Stimulated activated effector memory CD8-positive, alpha-beta T cell treated with anti-CD3 and anti-CD28 coated beads, Interleukin-12 subunit alpha, Interleukin-12 subunit beta, amount 100 ng/mL, for 72 hours (primary cell): ENCODE results near the gene CDH13.

Experiments used
- ATAC-seq: fragments of 150-1000 bp; cut with Tn5 transposase; 2 replicates; pipeline ENCODE4 v1.10.0; 2021
- DNase-seq, 2 donors: peaks; one replicate each; pipeline ENCODE4 v3.0.0; 2021 to 2022; ENCODE audit warnings: low spot score in 2 of 2
- H3K27ac Mint-ChIP-seq: one replicate; pipeline ENCODE4 v1.8.0; 2022; ENCODE audit warnings: mild to moderate bottlenecking, mixed read lengths
- H3K36me3 Mint-ChIP-seq: one replicate; pipeline ENCODE4 v1.8.0; 2022; ENCODE audit warnings: mild to moderate bottlenecking, mixed read lengths
- H3K4me1 Mint-ChIP-seq: one replicate; pipeline ENCODE4 v1.8.0; 2022; ENCODE audit warnings: mixed read lengths
- H3K4me3 Mint-ChIP-seq: one replicate; pipeline ENCODE4 v1.8.0; 2022; ENCODE audit warnings: mild to moderate bottlenecking, mixed read lengths
- H3K9me3 Mint-ChIP-seq: one replicate; pipeline ENCODE4 v1.8.0; 2022; ENCODE audit warnings: mixed read lengths

The CDH13 gene

DNA sequence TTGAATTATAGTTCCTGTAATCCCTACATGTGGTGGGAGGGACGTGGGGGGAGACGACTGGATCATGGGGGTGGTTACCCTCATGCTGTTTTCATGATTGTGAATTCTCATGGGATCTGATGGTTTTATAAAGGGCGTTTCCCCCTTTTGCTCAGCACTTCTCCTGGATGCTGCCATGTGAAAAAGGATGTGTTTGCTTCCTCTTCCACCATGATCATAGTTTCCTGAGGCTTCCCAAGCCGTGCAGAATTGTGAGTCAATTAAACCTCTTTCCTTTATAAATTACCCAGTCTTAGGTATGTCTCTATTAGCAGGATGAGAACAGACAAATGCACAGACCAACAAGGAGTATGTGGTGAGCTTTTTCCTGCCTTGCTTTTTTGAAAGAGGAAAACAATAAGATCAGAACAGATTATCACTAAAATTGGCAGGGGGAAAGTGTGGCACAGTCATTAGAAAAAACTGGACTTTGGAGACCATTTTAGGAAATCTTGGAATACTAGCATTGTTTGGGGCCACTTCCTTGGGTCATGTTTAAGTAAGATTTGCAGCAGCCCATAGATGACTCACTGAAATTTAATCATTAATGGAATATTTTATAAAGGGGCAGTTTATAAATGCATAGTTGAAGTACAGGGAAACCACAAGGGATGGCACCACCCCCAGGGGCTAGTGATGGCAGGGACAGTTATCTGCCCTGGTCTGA, 352.8 kb downstream of the CDH13 start:
- no peaks in the 10 kb centered on the region for H3K36me3 Mint-ChIP-seq
- ATAC-seq (no peak), DNase-seq (no peak)
- H3K4me1 Mint-ChIP-seq, result no peaks in the 10 kb centered on the region
- H3K27ac Mint-ChIP-seq, result no peak overlapping the region
- H3K4me3 Mint-ChIP-seq, result no peak overlapping the region
- H3K9me3 Mint-ChIP-seq, result peaks cover 8% of the 10 kb centered on the region

DNA sequence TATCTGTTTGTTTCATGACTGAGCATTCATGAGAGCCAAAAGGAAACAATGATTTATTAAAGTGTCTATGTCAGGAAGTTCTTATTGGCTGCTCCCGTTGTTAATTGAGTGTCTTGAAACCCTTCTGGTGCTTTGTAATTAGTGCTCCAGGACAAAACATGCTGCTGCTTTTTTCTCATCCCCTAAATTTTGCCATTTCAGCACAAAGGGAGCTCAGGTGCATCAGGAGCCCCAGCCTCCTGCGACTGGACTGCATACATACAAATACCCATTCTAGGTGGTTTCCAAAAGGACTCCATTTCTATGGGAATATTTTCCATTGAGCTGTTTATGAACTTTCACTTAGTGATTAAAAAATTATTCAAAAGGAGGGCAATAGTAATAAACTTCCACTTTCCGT, 354.0 kb downstream of the CDH13 start:
- Mint-ChIP-seq H3K27ac (no peak overlapping the region), H3K4me3 (no peak overlapping the region), H3K9me3 (peaks cover 8% of the 10 kb centered on the region), H3K36me3 (no peaks in the 10 kb centered on the region), H3K4me1 (no peaks in the 10 kb centered on the region)
- ATAC-seq, result no peak
- no peak for DNase-seq

DNA sequence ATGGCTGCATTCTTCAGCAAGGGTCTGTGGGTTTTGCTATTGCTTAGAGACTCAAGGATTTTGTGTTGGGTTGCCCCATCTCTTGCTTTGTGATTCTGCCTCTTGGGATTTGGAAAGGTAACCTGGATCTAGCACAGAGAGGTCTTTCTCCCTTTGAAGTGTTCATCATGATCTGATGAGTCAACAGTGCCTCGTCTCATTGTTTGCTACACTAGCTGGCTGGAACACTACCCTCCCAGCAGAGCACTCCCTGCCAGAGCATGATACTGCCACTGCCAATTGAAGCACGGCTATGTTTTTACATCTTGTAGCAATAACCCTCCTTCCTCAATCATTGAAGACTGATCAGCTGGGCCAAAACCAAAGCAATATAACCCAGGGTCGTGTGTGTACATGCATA, 361.0 kb downstream of the CDH13 start:
- Mint-ChIP-seq H3K4me3 (no peak overlapping the region), H3K36me3 (no peaks in the 10 kb centered on the region), H3K9me3 (no peaks in the 10 kb centered on the region), H3K4me1 (no peaks in the 10 kb centered on the region), H3K27ac (no peak overlapping the region)
- DNase-seq (no peak), ATAC-seq (no peak)

DNA sequence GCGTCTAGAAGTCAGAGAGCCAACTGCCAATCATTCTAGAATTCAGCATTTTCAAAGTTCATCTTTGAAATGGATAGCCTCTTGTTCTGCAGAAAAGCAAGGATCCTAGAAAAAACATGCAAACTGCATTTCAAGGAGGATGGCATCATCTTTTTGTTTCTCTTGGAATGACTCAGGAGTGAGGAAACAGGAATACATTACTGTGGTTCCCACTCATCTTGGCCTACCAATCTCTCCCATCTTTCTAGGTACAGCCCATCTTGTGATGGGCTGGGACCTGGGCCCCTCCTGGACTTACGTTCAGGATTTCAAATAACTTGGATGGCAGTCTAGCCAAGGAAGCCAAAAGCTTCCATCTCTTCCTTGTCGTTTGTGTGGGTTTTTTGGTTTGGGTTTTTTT, 363.4 kb downstream of the CDH13 start:
- no peak for DNase-seq
- Mint-ChIP-seq H3K4me1 (no peaks in the 10 kb centered on the region), H3K9me3 (no peaks in the 10 kb centered on the region)

DNA sequence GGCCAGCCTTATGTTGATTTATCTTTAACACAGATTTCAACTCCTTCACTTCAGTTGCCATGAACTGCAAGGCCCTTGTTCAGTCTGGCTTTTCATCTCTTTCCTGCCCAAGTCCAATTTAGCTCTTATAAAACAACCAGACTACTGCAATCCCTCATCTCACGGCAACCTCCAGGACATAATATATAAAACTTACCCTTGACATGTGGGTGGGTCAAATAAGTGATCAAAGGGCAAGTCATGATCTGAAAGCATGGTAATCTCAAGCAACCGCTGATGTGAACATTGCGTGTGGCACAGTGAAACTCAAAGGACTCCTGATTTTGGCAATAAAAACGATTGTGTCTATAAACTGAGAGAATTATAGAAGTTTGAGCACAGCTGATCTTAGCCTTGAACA, 364.6 kb downstream of the CDH13 start:
- Mint-ChIP-seq H3K9me3 (no peaks in the 10 kb centered on the region), H3K27ac (no peak overlapping the region), H3K4me3 (no peak overlapping the region), H3K4me1 (no peaks in the 10 kb centered on the region), H3K36me3 (no peaks in the 10 kb centered on the region)
- ATAC-seq (no peak), DNase-seq (no peak)

More for the DNA sequence above, 363.4 kb downstream of the CDH13 start:
- Mint-ChIP-seq H3K36me3 (no peaks in the 10 kb centered on the region), H3K4me3 (no peak overlapping the region), H3K27ac (no peak overlapping the region)
- no peak for ATAC-seq

DNA sequence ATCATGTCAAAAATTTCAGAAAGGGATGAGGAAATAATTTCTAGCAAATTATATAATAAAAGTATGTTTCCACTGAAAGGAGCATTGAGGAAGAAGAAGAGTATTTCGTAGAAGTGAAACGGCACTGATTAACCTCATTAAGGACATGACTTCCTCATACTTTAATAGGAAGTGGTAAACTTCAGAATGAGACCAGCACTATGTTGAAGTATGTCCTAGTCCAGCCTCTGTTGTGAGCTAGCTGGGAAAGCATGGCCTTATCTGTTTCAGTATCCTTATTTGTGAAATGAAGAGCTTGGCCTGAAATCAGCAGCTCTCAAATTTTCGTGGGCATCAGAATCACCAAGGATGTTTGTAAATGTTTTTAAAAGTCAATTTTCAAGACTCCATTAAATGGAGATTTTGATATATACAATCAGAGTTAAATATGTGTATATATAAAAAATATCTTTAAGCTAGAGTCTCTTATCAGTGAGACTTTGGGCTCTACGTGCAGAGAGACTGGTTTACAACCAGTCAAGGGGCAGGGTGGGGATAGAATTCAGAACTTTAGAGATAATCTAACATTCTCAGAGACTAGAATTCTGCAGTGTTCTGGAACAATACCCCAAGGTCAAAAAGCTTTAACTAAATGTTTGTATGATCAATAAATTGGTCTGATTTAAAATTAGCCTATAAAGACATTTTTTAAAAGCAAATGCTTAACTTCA, 365.4 kb downstream of the CDH13 start:
- Mint-ChIP-seq H3K9me3 (no peaks in the 10 kb centered on the region), H3K36me3 (no peaks in the 10 kb centered on the region), H3K4me3 (no peak overlapping the region), H3K27ac (no peak overlapping the region), H3K4me1 (no peaks in the 10 kb centered on the region)
- DNase-seq (no peak), ATAC-seq (no peak)

DNA sequence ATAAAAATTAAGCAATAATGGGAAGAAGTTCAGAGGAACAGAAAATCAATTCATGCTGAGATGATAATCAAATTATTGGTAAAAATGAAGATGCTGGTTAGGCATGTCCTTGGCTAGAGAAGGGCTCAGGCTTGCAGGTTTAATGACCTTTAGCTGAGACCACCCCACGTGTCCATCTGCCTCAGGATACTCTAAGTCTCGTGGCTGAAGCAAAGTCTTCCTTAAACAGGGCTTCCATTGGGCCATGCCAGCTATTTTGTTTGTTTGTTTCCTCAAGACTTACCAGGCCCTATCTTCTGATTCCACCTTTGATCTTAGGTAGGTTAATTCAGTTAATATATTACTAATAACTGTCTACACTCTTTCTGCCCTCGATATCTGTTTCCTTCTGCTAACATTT, 366.0 kb downstream of the CDH13 start:
- Mint-ChIP-seq H3K36me3 (no peaks in the 10 kb centered on the region), H3K4me3 (no peak overlapping the region)
- no peak for ATAC-seq

DNA sequence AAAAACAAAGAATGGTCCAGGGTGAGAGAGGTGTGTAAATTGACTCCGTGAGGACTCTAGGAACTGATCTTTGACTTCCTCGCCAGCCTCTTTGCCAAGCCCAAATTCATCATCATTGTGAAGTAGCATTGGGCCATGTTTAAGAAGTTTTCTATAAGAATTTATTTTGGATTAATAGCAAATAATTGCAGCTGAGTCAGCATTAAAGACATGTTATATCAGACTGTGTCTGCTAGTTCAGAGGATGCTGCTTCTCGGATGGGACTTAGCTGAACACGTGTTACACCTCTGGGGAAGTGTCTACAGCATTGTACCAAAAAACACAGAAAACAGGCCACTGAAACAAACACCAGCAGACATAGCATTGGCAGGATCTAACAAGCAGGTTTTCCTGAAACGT, 366.6 kb downstream of the CDH13 start:
- H3K4me3 Mint-ChIP-seq, result no peak overlapping the region
- ATAC-seq (no peak), DNase-seq (no peak)

More for the DNA sequence above, 366.0 kb downstream of the CDH13 start:
- no peak overlapping the region for H3K27ac Mint-ChIP-seq
- no peak for DNase-seq
- H3K4me1 Mint-ChIP-seq, result no peaks in the 10 kb centered on the region
- no peaks in the 10 kb centered on the region for H3K9me3 Mint-ChIP-seq

DNA sequence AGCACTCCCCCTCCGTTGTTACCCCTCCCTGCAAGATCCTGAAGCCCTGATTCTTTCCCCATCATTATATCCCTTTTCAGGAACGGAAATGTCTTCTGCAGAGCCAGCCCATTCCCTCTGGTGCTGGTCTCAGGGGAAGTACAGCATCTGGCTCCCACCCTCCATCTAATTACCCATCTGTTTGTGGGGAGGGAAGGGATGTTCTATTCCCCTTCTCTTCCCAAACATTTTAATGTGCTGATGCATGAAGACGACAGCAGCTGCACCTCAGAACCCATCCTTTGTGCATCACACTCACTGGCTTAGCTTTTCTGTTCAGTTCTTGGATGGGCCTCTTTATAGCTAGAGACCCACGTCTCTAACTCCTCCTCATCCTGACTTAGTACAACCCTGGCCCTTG, 367.2 kb downstream of the CDH13 start:
- Mint-ChIP-seq H3K4me1 (no peaks in the 10 kb centered on the region), H3K36me3 (no peaks in the 10 kb centered on the region), H3K9me3 (no peaks in the 10 kb centered on the region), H3K27ac (no peak overlapping the region), H3K4me3 (no peak overlapping the region)
- ATAC-seq (no peak), DNase-seq (no peak)

More for the DNA sequence above, 366.6 kb downstream of the CDH13 start:
- Mint-ChIP-seq H3K9me3 (no peaks in the 10 kb centered on the region), H3K27ac (no peak overlapping the region), H3K4me1 (no peaks in the 10 kb centered on the region), H3K36me3 (no peaks in the 10 kb centered on the region)

DNA sequence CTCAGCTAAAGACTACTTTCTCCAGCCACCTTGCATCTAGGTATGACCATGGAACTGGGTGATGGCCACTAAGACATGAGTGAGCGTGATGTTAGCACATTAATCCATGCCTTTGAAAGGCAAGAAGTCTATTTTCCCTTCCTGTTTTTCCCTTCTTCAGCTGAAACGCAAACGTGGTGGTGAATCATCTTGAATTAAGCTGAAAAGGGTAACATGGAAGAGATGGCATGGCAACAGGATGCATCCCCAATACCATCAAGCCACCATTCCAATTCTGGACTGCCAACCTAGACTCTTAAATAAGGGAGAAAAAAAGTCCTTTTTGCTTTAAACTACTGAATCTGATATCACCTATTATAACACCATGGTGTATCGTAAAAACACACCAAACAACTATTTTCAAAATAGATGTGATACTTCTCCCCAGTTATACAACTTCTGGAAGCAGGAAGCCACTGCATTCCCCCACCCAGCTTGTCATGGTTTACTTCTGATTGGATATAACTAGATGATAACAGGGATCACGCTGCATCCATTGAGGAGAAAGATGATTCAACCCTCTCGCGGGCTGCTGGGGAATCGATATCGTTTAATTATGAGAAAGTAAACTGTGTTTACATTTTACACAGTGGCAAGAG, 368.6 kb downstream of the CDH13 start:
- H3K36me3 Mint-ChIP-seq, result no peaks in the 10 kb centered on the region
- no peak overlapping the region for H3K4me3 Mint-ChIP-seq
- H3K4me1 Mint-ChIP-seq, result no peaks in the 10 kb centered on the region
- no peak for DNase-seq
- no peak overlapping the region for H3K27ac Mint-ChIP-seq
- ATAC-seq, result no peak
- no peaks in the 10 kb centered on the region for H3K9me3 Mint-ChIP-seq

DNA sequence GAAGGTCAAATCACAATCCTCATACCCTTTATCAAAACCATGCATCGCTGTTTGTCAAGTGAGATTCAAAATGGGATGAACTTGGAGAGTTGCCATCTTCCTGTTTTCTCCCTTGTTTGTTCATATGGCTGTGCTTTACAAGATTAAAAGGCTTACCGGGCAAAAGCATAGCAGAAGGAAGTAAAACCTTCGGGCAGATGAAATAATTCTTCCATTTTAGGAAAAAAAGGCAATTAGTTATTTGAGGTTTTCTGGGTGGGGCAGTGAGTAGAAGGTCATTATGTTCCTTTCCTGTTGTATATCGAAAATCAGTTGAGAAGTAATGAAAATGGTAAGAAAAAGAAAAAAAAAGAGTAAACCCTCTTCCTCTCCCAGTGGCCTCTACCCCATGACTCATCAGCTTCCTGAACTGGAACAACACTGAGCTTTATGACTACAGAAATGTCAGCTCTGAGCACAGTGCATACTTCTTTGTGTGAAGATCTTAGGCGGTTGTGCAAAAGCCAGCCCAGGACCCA, 369.2 kb downstream of the CDH13 start:
- DNase-seq, result no peak
- Mint-ChIP-seq H3K27ac (no peak overlapping the region), H3K4me3 (no peak overlapping the region), H3K36me3 (no peaks in the 10 kb centered on the region), H3K4me1 (no peaks in the 10 kb centered on the region), H3K9me3 (no peaks in the 10 kb centered on the region)
- peak; percentile 88 for ATAC-seq

DNA sequence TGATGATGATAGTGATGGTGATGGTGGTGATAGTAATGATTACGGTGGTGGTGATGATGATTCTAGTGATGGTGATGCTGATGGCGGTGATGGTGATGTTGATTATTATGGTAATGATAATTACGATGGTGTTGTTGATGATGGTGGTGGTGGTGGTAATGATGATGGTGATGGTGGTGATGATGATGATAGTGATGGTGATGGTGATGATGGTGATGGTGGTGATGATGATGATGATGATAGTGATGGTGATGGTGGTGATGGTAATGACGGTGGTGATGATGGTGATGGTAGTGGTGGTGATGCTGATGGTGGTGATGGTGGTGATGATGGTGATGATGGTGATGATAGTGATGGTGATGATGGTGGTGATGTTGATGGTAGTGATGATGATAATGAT, 370.0 kb downstream of the CDH13 start:
- DNase-seq (no peak), ATAC-seq (no peak)
- Mint-ChIP-seq H3K36me3 (no peaks in the 10 kb centered on the region), H3K4me3 (no peak overlapping the region), H3K9me3 (no peaks in the 10 kb centered on the region), H3K27ac (no peak overlapping the region), H3K4me1 (no peaks in the 10 kb centered on the region)

DNA sequence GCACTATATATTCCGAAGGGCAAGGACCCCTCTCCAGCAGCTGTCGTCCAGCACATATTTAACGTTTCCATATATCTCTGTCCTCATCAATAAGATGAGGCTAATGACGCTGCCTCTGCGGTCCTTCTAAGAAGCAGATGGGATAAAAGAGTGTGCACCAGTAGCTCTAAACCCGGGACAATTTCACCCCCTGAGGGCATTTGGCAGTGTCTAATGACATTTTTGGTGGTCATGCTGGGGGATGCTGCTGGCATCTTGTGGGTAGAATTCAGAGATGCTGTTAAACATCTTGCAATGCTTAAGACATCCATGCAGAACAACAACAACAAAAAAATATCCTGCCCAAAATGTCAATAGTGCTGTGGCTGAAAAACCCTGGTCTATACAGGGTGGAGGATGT, 372.9 kb downstream of the CDH13 start:
- Mint-ChIP-seq H3K9me3 (no peaks in the 10 kb centered on the region), H3K27ac (no peak overlapping the region), H3K36me3 (no peaks in the 10 kb centered on the region), H3K4me1 (no peaks in the 10 kb centered on the region), H3K4me3 (no peak overlapping the region)
- no peak for DNase-seq
- no peak for ATAC-seq

DNA sequence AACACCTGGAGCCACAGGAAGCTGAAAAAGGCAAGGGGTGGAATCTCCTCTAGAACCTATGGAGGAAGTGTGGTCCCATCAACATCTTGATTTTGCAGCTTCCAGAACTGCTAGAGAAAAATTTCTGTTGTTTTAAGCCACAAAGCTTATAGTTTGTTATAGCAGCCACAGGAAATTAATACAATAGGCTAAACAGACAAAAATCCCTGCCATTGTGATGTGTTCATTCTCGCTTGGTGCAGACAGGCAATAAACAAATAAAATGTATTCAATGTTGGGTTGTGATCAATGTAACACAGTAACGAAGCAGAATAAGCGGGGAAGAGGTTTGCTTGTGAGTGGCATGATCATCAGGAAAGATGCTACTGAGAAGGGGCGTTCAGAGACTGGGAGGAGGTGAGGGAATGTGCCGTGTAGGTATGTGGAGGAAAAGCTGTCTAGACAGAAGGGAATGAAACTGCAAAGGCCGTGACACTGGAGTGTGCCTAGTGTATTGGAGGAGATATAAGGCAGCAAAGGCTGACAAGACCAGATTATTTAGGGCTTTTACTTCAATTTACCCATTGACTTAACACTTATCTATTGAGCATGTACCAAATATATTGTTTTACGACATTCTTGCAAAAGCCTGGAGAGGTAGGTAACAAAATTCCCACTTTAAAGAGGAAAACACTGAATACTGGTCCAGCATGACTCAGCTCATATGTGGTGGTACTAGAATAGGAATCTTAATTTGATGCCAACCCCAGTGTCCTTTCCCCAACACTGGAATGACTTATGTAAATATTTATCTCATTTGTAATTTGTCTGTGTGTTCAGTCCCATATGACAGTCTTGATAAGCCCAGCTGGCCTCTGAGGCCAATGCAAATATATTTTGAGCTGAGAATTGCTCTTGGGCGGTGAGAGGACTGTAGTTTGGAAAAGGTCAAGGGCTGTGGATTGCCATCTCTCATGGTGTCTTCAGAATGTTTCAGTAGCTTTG, 375.9 kb downstream of the CDH13 start:
- Mint-ChIP-seq H3K27ac (no peak overlapping the region), H3K4me1 (no peaks in the 10 kb centered on the region), H3K9me3 (no peaks in the 10 kb centered on the region), H3K36me3 (no peaks in the 10 kb centered on the region), H3K4me3 (no peak overlapping the region)
- ATAC-seq, result no peak
- DNase-seq, result no peak
